LNCAP (cell line): ENCODE measurements around the gene QSOX2.

Experiments
- TF ChIP-seq, protein P1 (sequence below): fragments of 450-650 bp; IDR thresholded peaks from 2 replicates; pipeline ENCODE4 v1.5.1; 2017; ENCODE audit warnings: mild to moderate bottlenecking

QSOX2 gene

DNA sequence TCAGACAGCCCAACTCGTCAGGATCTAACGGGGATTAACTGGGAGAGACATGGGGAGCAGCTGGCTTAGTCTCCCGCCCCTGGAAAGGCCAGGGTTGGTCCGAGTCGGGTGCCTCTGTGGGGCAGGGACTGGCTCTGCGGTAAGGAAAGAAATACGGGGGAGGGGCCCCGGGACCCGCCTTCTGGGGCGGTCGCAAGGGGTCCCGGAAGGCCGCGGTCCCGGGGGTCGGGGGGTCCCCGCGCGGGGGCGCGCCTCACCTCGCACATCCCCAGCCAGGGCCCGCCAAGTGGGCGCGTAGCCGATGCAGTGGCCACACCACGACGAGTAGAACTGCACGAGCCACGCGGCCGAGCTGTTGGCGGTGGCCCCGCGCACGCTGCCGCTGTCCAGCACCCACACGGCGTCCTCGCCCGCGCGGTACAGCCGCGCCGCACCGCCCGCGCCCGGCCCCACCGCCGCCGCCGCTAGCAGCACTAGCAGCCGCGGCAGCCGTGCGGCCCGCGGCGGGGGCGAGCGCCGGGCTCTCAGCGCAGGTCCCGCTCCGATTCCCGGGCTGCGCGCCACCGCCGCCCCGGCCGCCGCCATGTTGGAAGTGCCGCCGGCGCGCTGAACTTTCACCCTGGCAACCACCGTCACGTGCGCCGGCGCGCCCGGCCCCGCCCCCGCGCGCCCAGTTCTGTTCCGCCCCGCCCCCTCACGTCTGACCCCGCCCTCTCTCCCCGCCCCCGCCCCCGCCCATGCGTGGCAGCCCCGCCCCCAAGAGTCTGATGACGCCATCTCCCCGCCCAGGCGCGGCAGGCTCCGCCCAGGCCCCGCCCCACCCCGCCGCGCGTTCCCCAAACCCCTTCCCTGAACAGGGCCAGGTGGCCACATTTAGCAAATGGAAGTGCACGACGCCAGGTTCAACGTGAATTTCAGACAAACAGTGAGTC, at the start of gene QSOX2:
Gene QSOX2 (minus strand): TSS at position 594 of the 932 bp plus-strand sequence. CDS start 9 bp downstream, at position 585.
- TF ChIP-seq, protein P1, sequence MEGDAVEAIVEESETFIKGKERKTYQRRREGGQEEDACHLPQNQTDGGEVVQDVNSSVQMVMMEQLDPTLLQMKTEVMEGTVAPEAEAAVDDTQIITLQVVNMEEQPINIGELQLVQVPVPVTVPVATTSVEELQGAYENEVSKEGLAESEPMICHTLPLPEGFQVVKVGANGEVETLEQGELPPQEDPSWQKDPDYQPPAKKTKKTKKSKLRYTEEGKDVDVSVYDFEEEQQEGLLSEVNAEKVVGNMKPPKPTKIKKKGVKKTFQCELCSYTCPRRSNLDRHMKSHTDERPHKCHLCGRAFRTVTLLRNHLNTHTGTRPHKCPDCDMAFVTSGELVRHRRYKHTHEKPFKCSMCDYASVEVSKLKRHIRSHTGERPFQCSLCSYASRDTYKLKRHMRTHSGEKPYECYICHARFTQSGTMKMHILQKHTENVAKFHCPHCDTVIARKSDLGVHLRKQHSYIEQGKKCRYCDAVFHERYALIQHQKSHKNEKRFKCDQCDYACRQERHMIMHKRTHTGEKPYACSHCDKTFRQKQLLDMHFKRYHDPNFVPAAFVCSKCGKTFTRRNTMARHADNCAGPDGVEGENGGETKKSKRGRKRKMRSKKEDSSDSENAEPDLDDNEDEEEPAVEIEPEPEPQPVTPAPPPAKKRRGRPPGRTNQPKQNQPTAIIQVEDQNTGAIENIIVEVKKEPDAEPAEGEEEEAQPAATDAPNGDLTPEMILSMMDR = no peak

DNA sequence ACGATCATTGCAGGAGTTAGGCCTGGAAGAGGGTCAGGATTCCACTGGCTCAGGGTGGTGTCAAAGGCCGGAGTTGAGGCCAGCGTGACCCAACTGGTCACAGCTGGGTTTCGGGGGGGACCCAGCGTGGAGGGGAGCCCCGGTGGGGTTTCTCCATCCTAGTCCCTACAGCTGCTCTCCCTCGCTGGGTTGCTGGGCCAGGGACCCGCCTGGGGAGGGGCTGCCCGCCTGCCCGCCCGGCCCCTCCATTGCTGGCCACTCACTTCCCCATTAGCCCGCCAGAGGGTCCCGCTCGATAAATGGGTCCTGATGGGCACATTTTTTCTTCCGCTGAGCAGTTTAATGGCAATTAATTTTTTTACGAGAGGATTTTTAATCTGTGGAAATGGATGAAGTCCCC, 49.4 kb upstream of the QSOX2 start:
- TF ChIP-seq, protein P1 = no peak

DNA sequence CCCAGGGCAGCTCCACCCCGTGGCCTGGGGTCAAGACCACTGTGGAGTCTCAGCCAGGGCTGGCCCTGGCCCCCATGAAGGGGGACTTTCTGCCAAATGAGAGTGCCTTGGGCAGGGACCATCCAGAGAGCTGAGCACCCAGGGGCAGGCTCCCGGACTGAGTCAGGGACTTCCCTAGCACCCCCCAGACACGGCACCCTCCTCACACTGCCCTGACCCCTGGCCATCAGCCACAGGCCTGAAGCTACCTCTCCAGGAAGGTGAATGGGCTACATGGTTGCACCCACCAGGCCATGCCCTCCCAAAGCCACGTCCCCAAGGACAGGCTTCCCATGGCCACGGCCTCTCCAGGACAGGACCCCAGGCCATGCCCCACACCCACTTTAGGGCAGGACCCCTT, 48.8 kb upstream of the QSOX2 start:
- TF ChIP-seq, protein P1 = no peak

- TF ChIP-seq, protein P1 = no peak
Measured at GRCh38 chr9:136293476-136294077, 48.0 kb upstream of the QSOX2 start.

DNA sequence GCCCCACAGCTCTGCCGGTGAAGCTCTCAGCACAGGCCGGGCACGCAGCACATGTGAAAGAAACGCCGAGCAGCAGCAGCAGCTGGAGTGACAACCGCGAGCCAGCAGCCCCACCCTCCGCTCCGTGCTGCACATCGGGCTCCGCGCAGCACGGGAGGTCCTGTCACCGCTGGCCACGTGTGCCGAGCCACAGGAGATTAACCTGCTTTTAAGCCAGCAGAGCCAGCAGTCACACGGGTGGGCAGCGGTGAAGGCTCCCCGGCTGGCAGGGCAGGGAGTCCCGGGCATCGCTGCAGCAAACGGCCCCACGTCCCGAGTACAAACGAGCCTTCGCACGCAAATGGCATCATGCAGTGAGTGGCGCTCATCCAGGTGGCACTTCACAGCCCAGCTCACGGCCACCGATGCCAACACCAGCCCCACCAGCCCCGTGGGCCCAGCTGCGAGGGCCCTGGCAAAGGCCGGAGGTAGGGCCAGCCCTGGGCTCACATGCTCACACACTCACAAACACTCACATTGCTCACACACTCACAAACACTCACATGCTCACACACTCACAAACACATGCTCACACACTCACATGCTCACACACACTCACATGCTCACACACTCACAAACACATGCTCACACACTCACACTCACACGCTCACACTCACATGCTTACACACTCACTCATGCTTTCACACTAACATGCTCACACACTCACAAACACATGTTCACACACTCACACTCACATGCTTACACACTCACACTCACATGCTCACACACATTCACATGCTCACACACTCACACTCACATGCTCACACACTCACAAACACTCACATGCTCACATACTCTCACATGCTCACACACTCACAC, 47.2 kb upstream of the QSOX2 start:
- TF ChIP-seq, protein P1 = no peak

- TF ChIP-seq, protein P1 = no peak
Measured at GRCh38 chr9:136292026-136292538, 46.5 kb upstream of the QSOX2 start.
